ENCODE measurements around the gene GDPD4. TPM values are rescaled to one million over a fixed set of nuclear protein-coding genes. Genes with fewer than 3 reads are reported as not detected.

GDPD4 gene
- total RNA-seq, 1 donor: 0.43 TPM

DNA sequence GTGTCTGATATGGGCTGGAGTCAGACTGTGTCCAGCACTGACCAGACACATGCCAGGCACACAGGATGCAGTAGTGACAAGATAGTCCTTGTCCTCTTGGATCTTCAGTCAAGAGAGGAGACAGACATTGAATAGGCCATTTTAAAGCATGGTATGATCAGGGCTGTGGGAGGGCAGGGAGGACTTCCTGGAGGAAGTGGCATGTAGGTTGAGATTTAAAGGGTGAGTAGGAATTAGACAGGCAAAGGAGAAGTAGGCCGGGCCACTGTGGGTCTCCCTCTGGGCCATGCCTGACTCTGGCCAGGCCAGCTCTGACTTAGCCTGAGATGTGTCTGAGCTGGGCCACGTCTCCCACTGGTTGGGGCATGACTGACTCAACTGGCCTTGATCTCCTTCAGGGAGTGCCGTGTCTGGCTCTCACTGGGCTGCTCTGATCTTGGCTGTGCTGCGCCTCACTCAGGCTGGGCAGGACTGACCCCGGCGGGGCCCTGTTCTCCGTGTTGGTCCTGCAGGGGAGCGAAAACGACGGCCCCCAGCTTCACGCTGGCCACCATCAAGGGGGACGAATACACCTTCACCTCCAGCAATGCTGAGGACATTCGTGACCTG lies 102.2 kb downstream of the GDPD4 start:
- DNase-seq (ENCODE audit: low read depth): no peak
- no peak overlapping the region for H3K4me3 ChIP-seq (ENCODE audit: low read depth, low read length)
- TF ChIP-seq CTCF (IDR thresholded peaks at IDR 0.05; ENCODE audit: insufficient read depth, low read depth, low read length): no peak

DNA sequence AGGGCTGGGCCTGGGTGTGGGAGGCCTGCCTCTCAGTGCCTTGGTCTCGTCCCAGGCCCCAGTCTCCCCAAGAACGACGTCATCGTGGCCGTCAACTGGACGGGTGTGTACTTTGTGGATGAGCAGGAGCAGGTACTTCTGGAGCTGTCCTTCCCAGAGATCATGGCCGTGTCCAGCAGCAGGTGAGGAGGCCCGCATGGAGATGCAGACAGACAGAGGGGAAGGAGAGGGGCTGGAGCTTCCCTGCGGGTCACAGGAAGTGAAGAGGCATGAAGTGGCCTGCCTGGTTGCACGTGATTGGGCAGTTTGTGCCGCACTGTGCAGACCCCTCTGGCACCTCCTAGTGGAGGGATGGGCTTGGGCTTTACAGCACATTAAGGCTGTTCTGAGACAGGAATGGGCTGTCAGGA lies 103.0 kb downstream of the GDPD4 start:
- no peak overlapping the region for H3K4me3 ChIP-seq (ENCODE audit: low read depth, low read length)
- peak; percentile 37 for TF ChIP-seq CTCF (IDR thresholded peaks at IDR 0.05; ENCODE audit: insufficient read depth, low read depth, low read length)
- DNase-seq (ENCODE audit: low read depth): peak; percentile 7

DNA sequence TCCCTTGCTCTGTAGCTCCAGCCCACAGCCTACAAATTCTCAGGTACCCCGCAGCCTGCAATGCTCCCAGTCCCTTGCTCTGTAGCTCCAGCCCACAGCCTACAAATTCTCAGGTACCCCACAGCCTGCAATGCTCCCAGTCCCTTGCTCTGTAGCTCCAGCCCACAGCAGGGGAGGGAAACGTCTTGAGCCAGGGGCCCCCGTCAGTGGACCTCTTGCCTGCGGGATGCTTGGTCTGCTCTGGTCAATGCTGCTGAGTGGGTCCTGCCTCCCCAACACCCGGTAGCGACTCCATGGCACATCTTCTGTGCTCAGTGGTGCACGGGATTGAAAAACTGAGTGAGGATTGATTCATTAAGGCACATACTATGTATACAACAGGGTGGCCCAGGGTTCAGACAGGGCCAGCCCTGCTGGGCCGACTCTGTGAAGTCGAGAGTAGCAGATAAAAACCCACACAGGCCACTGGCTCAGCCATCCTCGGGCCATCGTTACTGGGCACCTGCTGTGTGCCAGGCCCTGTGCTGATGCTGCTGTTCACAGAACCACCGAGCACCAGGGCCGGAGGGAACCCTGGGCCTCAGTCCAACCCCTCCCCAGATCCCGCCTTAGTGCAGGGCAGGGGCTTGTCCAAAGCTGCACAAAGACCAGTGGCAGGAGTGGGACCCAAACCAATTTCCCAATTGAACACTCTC lies 103.7 kb downstream of the GDPD4 start:
- no peak for DNase-seq (ENCODE audit: low read depth)
- H3K4me3 ChIP-seq (ENCODE audit: low read depth, low read length): no peak overlapping the region
- TF ChIP-seq CTCF (IDR thresholded peaks at IDR 0.05; ENCODE audit: insufficient read depth, low read depth, low read length): no peak

DNA sequence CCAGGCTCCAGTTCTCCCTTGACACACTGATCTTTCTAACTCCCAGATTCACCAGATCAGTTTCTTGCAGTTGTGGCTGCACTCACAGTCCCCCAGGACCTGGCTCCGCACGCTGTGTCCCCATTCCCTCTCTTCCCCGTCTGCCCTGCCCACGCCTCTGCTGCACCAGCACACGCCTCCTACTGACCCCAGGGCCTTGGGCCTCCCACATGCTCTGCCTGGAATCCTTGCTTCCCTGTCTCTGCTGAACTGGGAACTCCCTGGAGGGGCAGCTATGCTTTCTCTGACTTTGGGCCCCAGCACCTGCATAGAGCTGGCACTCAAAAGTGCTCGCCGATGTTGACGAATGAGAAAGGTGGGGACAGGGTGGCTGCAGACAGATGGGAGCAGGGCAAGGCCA lies 104.5 kb downstream of the GDPD4 start:
- no peak overlapping the region for H3K4me3 ChIP-seq (ENCODE audit: low read depth, low read length)
- DNase-seq (ENCODE audit: low read depth): no peak
- no peak for TF ChIP-seq CTCF (IDR thresholded peaks at IDR 0.05; ENCODE audit: insufficient read depth, low read depth, low read length)

DNA sequence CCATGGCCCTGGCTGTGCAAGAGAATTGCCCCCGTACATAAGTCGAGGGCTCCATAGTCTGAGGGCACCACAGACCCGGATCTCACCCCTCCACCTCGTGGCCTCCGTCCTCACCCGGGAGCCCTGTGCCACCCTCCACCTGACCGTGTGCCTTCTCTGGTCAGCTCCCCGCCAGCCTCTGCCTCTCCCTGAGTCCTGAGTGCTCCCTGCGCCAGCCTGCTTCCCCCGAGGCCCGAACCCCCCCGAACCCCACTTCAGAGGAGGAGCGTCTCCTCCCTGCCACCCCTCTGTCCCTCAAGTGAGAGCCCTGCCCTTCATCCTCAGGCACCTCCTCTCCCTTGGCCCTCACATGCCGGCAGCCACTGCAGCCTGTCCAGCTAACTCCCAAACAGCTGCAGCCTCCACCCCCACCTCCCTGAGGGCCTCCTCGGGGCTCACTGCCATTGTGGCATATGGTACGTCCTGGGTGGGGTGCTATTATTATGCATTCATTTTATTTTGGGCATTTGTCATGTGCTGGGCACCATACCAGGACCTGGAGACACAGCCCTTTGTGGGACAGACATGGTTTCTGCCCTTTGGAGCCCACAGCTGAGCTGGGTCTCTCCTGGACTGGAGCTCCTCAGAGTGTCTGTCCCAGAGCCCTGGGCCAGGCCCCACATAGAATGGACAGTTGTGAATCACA lies 106.3 kb downstream of the GDPD4 start:
- DNase-seq (ENCODE audit: low read depth): no peak
- TF ChIP-seq CTCF (IDR thresholded peaks at IDR 0.05; ENCODE audit: insufficient read depth, low read depth, low read length): no peak
- no peak overlapping the region for H3K4me3 ChIP-seq (ENCODE audit: low read depth, low read length)

DNA sequence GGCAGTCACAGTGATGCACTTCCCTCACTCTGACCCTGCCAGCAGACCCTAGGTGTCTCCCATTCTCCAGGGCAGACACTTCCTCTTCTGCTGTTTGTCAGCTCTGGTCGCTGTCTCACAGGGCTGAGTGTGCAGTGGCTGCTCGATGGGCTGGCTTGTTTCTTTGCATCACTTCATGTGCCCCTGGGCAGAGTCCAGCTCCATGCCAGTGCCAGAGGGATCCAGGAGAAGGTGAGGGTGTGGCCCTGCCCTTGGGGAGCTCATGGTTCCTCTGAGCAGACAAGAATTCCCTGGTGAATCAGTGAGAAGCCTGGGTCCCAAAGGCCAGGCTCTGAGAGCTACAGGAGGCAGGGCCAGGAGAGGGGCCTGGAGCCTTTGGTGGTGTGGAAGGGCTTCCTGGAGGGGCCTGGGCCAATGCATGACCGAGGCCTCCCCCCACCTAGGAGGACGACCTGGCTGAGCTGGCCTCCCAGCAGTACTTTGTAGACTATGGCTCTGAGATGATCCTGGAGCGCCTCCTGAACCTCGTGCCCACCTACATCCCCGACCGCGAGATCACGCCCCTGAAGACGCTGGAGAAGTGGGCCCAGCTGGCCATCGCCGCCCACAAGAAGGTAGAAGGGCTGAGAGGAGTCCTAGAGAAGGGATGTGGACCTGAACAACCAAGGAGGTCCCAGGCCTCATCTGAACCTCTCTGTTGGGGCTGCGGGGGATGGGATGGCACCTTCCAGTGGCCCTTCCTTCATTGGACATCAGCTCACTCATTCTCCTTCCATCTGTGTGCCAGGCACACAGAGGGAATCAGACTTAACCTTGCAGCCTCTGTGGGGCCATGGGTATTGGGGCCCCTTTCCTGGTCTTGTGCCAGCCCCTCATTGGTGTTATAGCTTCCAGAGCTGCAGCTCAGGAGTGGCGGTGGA lies 107.3 kb downstream of the GDPD4 start:
- TF ChIP-seq CTCF (IDR thresholded peaks at IDR 0.05; ENCODE audit: insufficient read depth, low read depth, low read length): no peak
- no peak for DNase-seq (ENCODE audit: low read depth)
- H3K4me3 ChIP-seq (ENCODE audit: low read depth, low read length): no peak overlapping the region

Data from fibroblast of villous mesenchyme (primary cell).